Progenitor cell of endocrine pancreas (in vitro differentiated cells): Measurements from ENCODE around the gene DENND1A. TPM values are rescaled to one million over a fixed set of nuclear protein-coding genes. Genes with fewer than 3 reads are reported as not detected.

Experiments
- DNase-seq: peaks from one replicate; pipeline ENCODE4 v3.0.0; 2021; ENCODE audit warnings: low spot score; ENCODE audit not compliant: unreplicated experiment
- H3K27ac Mint-ChIP-seq: 2 replicates; pipeline ENCODE4 v1.8.0; 2021; ENCODE audit warnings: mild to moderate bottlenecking, moderate library complexity, mixed read lengths
- H3K27me3 Mint-ChIP-seq: 2 replicates; pipeline ENCODE4 v1.8.0; 2021; ENCODE audit warnings: mixed read lengths
- H3K36me3 Mint-ChIP-seq: 2 replicates; pipeline ENCODE4 v1.8.0; 2022; ENCODE audit warnings: mixed read lengths; ENCODE audit not compliant: insufficient read depth
- H3K4me1 Mint-ChIP-seq: 2 replicates; pipeline ENCODE4 v1.8.0; 2021; ENCODE audit warnings: low read depth, mixed read lengths
- H3K4me3 Mint-ChIP-seq: 2 replicates; pipeline ENCODE4 v1.8.0; 2021; ENCODE audit warnings: low read depth, mild to moderate bottlenecking, moderate library complexity, mixed read lengths
- H3K9me3 Mint-ChIP-seq: 2 replicates; pipeline ENCODE4 v1.8.0; 2021; ENCODE audit warnings: low read depth, mixed read lengths
- CTCF ChIP-seq: fragments of 200-600 bp; sonication (generic); IDR thresholded peaks from one replicate; pipeline ENCODE4 v1.5.0; 2021; ENCODE audit warnings: antibody characterized with exemption, mild to moderate bottlenecking; ENCODE audit not compliant: unreplicated experiment
- total RNA-seq: library from RNA; stranded (reverse); gene quantifications from 2 replicates; pipeline ENCODE4 v1.2.1, GENCODE V29; 2021

The DENND1A gene
- total RNA-seq, 1 donor from 2014 or later = 20.1 TPM

GRCh38 chr9:123410281-123410910, 519.5 kb downstream of the DENND1A start:
- Mint-ChIP-seq H3K36me3 (no peaks in the 10 kb centered on the region), H3K9me3 (no peaks in the 10 kb centered on the region), H3K27ac (no peak overlapping the region)

GRCh38 chr9:123408313-123409262, 521.3 kb downstream of the DENND1A start:
- Mint-ChIP-seq H3K4me3 (no peak overlapping the region), H3K36me3 (no peaks in the 10 kb centered on the region), H3K9me3 (no peaks in the 10 kb centered on the region), H3K4me1 (peaks cover 8% of the 10 kb centered on the region), H3K27ac (peak overlapping the region; percentile 49), H3K27me3 (peaks cover 22% of the 10 kb centered on the region)
- TF ChIP-seq CTCF = no peak
- no peak for DNase-seq

More at GRCh38 chr9:123410281-123410910, 519.5 kb downstream of the DENND1A start:
- Mint-ChIP-seq H3K4me1 (peaks cover 11% of the 10 kb centered on the region), H3K4me3 (no peak overlapping the region), H3K27me3 (peaks cover 23% of the 10 kb centered on the region)
- no peak for DNase-seq
- TF ChIP-seq CTCF = no peak

GRCh38 chr9:123407217-123407851, 522.6 kb downstream of the DENND1A start:
- Mint-ChIP-seq H3K4me3 (no peak overlapping the region), H3K27ac (no peak overlapping the region), H3K4me1 (peaks cover 8% of the 10 kb centered on the region), H3K36me3 (no peaks in the 10 kb centered on the region), H3K27me3 (peaks cover 26% of the 10 kb centered on the region), H3K9me3 (no peaks in the 10 kb centered on the region)
- no peak for TF ChIP-seq CTCF
- no peak for DNase-seq

DNA sequence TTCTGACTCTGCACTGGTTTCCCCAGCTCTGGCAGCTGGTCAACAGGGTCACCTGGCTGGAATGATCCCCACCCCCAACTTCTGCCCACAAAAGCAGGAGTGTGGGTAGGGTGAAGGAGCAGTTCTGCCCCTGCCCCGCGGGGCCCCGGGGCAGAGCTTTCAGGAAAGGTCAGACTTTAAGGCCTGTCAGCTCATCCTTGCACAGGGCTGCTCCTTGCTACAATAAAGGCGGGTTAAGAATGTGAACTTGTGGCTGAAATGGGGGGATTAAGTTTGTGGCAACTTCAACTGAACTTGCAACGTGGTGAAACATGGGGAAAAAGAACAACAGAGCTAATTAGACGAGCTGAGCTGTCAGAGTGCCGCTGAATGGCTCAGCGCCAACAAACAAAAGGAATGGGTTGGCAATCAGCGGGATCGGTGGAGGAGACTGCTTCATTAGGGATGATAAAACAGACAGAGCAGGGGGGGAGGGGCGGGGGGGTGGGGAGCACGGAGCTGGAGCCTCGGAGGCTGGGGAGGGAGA, 523.2 kb downstream of the DENND1A start:
- no peak for TF ChIP-seq CTCF
- Mint-ChIP-seq H3K9me3 (no peaks in the 10 kb centered on the region), H3K4me3 (no peak overlapping the region), H3K27ac (no peak overlapping the region), H3K4me1 (peaks cover 8% of the 10 kb centered on the region), H3K27me3 (peaks cover 26% of the 10 kb centered on the region), H3K36me3 (no peaks in the 10 kb centered on the region)
- DNase-seq = no peak

GRCh38 chr9:123406016-123406415, 523.9 kb downstream of the DENND1A start:
- no peak for DNase-seq
- Mint-ChIP-seq H3K27me3 (peaks cover 26% of the 10 kb centered on the region), H3K27ac (no peak overlapping the region), H3K9me3 (no peaks in the 10 kb centered on the region), H3K36me3 (no peaks in the 10 kb centered on the region), H3K4me1 (peaks cover 8% of the 10 kb centered on the region), H3K4me3 (no peak overlapping the region)
- TF ChIP-seq CTCF = no peak
